GM04504 (cell line): ENCODE measurements around the gene FLT4.

Experiments used
- DNase-seq: peaks from one replicate; pipeline ENCODE4 v3.0.0-alpha.2; 2012; ENCODE audit warnings: low read depth

Gene FLT4

GRCh38 chr5:180590543-180591310, 58.7 kb downstream of the FLT4 start:
- no peak for DNase-seq

GRCh38 chr5:180589771-180590542, 59.4 kb downstream of the FLT4 start:
- DNase-seq, result no peak

- DNase-seq, result no peak
These were observed 62.5 kb downstream of the FLT4 start for GRCh38 chr5:180586870-180587269.

GRCh38 chr5:180586204-180586603, 63.2 kb downstream of the FLT4 start:
- no peak for DNase-seq

GRCh38 chr5:180583738-180584137, 65.7 kb downstream of the FLT4 start:
- no peak for DNase-seq

- no peak for DNase-seq
These were observed 68.7 kb downstream of the FLT4 start for GRCh38 chr5:180580681-180581080.

GRCh38 chr5:180575571-180575970, 73.8 kb downstream of the FLT4 start:
- DNase-seq, result no peak

GRCh38 chr5:180568914-180569313, 80.5 kb downstream of the FLT4 start:
- no peak for DNase-seq

GRCh38 chr5:180563994-180564393, 85.4 kb downstream of the FLT4 start:
- no peak for DNase-seq

- no peak for DNase-seq
These were observed 91.2 kb downstream of the FLT4 start for GRCh38 chr5:180558232-180558631.

- DNase-seq, result no peak
These were observed 92.1 kb downstream of the FLT4 start for GRCh38 chr5:180557217-180557809.

GRCh38 chr5:180555168-180555921, 94.1 kb downstream of the FLT4 start:
- DNase-seq, result no peak

- DNase-seq, result no peak
These were observed 95.9 kb downstream of the FLT4 start for GRCh38 chr5:180553530-180553929.
